Measurements from ENCODE around the gene ACSF2.

ACSF2 gene

DNA sequence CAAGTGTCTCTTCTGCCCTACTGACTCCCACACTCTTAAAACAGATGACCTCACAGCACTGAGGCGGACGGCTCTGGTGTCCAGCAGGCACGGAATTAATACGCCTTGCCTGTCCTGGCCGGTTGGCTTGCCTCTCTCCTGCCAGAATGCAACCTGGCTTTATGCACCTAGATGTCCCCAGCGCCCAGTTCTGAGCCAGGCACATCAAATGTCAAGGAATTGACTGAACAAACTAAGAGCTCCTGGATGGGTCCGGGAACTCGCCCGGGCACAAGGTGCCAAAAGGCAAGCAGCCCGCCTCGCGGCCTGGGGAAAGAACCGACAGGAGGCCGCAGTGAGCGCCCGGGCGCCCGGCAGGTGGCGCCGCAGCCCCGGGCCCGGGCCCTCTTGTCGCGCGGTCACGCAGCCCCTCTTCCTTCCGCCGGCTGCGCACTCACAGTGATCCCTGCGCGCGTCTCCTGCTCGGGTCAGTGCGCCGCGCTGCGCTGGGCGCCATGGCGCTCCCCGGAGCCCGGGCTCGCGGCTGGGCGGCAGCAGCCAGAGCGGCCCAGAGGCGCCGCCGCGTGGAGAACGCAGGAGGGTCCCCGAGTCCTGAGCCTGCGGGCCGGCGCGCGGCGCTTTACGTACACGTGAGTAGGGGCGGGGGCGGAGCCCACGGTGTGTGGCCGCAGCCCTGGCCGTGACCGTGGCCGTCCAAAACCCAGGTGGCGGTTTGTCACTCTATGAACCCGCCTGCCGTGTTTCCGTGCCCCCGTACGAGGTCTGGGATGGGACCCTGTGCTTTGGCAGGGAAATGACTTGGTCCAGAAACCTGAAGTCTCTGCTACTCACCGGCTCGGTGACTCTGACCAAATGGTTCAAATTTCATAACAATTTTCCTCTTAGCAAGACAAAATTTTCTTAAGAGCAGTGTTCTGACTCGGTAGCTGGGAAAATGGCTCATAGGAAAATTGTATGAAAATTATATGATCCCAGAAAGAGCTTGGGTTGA lies 52.7 kb downstream of the ACSF2 start, which contains the start of gene RSAD1:
Gene RSAD1 (plus strand): TSS at position 470 of the 991 bp plus-strand sequence. CDS start 25 bp downstream, at position 495.
- DNase-seq (ENCODE audit: low spot score in 2 of 2) (peak; percentile 76 to 77), ATAC-seq (ENCODE audit: low read depth) (peak; percentile 90)
- H3K27me3 Mint-ChIP-seq, result no peaks in the 10 kb centered on the region
- peak within 1 kb of the TSS; percentile 88 for H3K27ac Mint-ChIP-seq
- no peaks in the 10 kb centered on the region for H3K9me3 Mint-ChIP-seq
- H3K4me1 Mint-ChIP-seq, result peaks cover 10% of the 10 kb centered on the region
- peaks cover 13% of the 10 kb centered on the region for H3K36me3 Mint-ChIP-seq
- H3K4me3 Mint-ChIP-seq, result peak within 1 kb of the TSS; percentile 83

DNA sequence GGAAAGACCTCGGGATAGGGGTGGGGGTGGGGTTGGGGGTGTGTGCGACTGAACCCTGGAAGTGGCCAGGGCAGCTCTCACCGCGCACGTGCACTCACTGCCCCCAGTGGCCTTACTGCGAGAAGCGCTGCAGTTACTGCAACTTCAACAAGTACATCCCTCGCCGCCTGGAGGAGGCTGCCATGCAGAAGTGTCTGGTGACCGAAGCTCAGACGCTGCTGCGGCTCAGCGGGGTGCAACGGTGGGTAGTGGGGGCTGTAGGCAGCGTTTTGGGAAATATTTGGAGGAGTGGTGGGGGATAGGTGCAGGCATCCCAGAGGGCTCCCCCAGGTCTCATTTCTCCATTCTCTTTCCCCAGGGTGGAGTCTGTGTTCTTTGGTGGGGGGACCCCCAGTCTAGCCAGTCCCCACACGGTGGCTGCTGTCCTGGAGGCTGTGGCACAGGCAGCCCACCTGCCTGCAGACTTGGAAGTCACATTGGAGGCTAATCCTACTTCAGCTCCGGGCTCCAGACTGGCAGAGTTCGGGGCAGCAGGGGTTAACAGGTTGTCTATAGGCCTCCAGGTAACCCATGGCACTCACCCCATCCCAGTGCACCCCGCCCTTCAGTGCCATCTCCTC lies 53.6 kb downstream of the ACSF2 start:
- DNase-seq (ENCODE audit: low spot score in 2 of 2), result peak; percentile 47 to 51
- Mint-ChIP-seq H3K9me3 (no peaks in the 10 kb centered on the region), H3K4me3 (peak overlapping the region; percentile 83), H3K36me3 (peaks cover 15% of the 10 kb centered on the region), H3K27ac (peak overlapping the region; percentile 29), H3K4me1 (peaks cover 10% of the 10 kb centered on the region), H3K27me3 (no peaks in the 10 kb centered on the region)
- ATAC-seq (ENCODE audit: low read depth), result peak; percentile 45

DNA sequence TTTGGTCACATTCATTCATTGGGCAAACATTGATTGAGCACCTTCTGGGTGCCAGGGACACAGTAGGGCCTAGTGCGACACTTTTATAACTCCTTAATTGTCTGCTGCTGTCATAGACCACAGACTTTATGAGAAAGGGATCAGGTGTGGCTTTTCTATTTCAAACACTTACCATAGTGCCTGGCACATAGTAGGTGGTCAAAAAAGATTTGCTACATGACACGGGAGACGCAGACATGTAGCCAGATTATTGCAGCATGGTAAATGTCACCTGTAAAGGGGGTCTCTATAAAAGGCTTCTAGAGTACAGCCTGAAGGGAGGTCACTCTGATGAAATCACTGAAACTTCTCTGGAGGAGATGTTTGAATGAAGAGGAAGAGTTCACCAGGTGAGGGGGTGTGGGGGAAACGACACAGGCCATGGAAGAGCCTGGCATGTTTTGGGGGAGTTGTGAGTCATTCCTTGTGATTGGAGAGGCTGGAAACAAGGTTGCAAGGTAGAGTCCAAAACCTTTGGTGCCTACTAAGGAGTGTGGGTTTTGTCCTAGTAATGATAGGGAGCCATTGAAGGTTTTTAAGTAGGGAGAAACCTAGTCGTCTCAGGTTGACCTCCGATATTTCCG lies 54.2 kb downstream of the ACSF2 start:
- no peak overlapping the region for H3K27ac Mint-ChIP-seq
- ATAC-seq (ENCODE audit: low read depth) (no peak), DNase-seq (ENCODE audit: low spot score in 2 of 2) (no peak)
- H3K4me3 Mint-ChIP-seq, result peak overlapping the region; percentile 83
- H3K27me3 Mint-ChIP-seq, result no peaks in the 10 kb centered on the region
- H3K36me3 Mint-ChIP-seq, result peaks cover 19% of the 10 kb centered on the region
- peaks cover 10% of the 10 kb centered on the region for H3K4me1 Mint-ChIP-seq
- H3K9me3 Mint-ChIP-seq, result no peaks in the 10 kb centered on the region

DNA sequence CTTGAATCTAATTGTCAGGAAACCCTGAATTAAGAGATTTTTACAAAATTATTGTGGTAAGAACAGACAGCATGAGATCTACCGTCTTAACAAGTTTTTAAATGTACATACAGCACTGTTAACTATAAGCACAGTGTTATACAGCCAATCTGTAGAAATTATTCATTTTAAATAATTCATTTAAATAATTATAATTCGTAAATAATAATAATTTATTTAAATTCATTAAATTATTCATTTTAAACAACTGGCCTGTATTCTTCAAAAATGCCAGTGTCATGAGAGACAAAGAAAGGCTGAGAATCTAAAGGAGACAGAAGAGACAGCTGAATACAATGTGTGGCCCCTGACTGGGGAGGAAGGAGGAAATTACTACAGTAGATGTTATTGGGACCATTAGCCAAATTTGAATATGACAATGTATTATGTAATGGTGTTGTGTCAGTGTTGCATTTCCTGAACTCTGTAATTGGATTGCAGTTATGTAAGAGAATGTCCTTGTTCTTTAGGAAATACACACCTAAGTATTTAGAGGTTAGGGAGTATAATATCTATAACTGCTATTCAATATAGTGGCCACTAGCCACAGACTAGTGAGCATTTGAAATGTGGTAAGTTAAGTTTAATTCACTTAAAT lies 55.0 kb downstream of the ACSF2 start:
- peaks cover 18% of the 10 kb centered on the region for H3K36me3 Mint-ChIP-seq
- peaks cover 10% of the 10 kb centered on the region for H3K4me1 Mint-ChIP-seq
- DNase-seq (ENCODE audit: low spot score in 2 of 2) (no peak), ATAC-seq (ENCODE audit: low read depth) (no peak)
- no peaks in the 10 kb centered on the region for H3K27me3 Mint-ChIP-seq
- H3K9me3 Mint-ChIP-seq, result no peaks in the 10 kb centered on the region
- H3K27ac Mint-ChIP-seq, result no peak overlapping the region
- H3K4me3 Mint-ChIP-seq, result no peak overlapping the region

DNA sequence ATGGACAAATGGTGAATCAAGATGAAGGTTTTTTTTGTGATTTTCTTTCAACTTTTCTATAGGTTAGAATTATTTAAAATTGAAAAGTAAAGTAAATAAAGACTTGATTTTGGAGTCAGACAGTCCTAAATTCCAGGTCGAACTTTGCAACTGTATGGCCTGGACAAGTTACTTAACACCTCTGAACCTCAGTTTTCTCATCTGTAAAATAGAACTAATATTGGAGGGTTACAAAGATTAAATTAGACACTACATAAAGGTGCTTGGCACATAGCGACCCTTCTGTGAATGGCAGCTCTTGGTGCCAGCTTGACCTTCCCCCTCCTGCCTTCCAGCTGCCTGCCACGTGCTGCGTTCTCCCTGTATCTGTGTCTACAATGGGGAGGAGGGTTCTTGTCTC lies 55.6 kb downstream of the ACSF2 start:
- Mint-ChIP-seq H3K4me3 (no peak overlapping the region), H3K4me1 (peaks cover 10% of the 10 kb centered on the region), H3K27me3 (no peaks in the 10 kb centered on the region)

DNA sequence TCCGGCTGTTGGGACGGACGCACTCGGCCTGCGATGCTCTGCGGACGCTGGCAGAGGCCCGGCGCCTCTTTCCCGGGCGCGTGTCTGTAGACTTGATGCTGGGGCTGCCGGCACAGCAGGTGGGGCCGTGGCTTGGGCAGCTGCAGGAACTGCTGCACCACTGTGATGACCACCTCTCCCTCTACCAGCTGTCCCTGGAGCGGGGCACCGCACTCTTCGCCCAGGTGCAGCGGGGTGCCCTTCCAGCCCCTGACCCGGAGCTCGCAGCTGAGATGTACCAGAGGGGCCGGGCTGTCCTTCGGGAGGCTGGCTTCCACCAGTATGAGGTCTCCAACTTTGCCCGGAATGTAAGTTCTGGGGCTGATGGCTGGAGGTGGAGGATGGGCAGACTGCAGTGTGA lies 56.1 kb downstream of the ACSF2 start:
- peaks cover 15% of the 10 kb centered on the region for H3K36me3 Mint-ChIP-seq
- ATAC-seq (ENCODE audit: low read depth) (no peak), DNase-seq (ENCODE audit: low spot score in 2 of 2) (no peak)
- H3K27me3 Mint-ChIP-seq, result no peaks in the 10 kb centered on the region
- no peaks in the 10 kb centered on the region for H3K9me3 Mint-ChIP-seq
- H3K4me3 Mint-ChIP-seq, result no peak overlapping the region
- no peak overlapping the region for H3K27ac Mint-ChIP-seq
- peaks cover 10% of the 10 kb centered on the region for H3K4me1 Mint-ChIP-seq

More for the DNA sequence above, 55.6 kb downstream of the ACSF2 start:
- H3K9me3 Mint-ChIP-seq, result no peaks in the 10 kb centered on the region
- ATAC-seq (ENCODE audit: low read depth), result no peak
- no peak overlapping the region for H3K27ac Mint-ChIP-seq
- no peak for DNase-seq (ENCODE audit: low spot score in 2 of 2)
- H3K36me3 Mint-ChIP-seq, result peaks cover 15% of the 10 kb centered on the region

DNA sequence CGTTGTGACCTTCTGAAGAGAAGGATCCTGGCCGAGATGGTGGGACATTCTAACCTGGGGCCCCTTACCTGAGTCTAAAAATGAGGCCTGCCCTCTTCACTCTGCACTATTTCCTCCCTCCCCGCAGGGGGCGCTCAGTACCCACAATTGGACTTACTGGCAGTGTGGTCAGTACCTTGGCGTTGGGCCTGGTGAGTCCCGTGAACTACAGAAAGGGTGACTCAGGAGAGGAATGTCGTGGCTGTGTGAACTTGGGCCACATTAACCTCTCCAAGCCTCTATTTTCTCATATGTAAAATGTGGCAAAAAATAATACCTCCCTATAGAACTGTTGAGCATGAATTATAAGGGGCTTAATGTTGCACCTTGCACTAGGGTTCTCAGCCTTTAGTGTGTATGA lies 56.5 kb downstream of the ACSF2 start:
- Mint-ChIP-seq H3K4me1 (peaks cover 10% of the 10 kb centered on the region), H3K9me3 (no peaks in the 10 kb centered on the region), H3K36me3 (peaks cover 15% of the 10 kb centered on the region), H3K4me3 (no peak overlapping the region), H3K27me3 (no peaks in the 10 kb centered on the region), H3K27ac (peak overlapping the region; percentile 55)
- DNase-seq (ENCODE audit: low spot score in 2 of 2), result peak; percentile 57 to 64
- ATAC-seq (ENCODE audit: low read depth), result no peak

DNA sequence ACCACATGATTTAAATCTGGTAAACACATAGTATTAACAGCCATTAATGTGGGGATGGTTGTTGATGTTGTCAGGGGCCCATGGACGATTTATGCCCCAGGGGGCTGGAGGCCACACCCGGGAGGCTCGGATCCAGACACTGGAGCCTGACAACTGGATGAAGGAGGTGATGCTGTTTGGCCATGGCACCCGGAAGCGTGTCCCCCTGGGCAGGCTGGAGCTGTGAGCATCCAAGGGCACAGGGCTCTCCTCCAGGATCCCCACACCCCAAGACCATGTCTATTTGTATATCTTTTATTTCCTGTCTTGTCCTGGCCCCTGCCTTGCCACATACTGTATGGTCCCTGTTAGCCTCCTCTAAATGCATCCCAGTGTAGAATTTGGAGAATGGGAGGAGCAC lies 57.2 kb downstream of the ACSF2 start:
- DNase-seq (ENCODE audit: low spot score in 2 of 2), result no peak

DNA sequence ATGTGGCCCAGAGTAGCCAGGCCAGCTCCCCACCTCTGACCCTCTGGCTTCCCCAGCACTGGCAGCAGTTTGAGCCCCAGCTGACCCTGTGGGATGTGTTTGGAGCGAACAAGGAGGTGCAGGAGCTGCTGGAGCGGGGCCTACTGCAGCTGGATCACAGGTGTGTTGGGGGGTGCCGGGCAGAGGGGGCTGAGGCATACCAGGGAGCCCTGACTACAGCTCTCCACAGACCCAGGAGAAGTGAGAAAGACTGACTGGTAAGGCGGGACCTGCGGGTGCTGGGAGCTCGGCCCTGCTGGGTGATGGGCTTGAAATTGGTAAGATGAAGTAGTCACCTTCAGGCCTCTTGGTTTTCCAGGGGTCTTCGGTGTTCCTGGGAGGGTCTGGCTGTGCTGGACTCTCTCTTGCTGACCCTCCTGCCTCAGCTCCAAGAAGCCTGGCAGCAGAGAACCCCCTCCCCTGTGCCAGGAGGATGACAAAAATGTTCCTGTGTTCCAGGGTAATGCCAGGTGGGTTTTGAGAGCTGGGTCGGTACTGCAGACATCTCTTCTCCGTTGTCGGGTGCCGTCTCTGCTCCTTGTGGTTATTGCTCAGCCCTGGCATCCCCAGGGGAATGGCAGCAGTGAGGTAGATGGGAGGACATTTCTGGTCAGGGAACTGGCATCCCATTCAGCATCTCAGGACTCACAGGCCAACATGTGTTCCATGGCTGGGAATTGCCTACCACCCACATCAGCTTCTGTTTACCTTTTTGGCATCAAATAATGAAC lies 58.6 kb downstream of the ACSF2 start:
- Mint-ChIP-seq H3K36me3 (peaks cover 14% of the 10 kb centered on the region), H3K4me3 (no peak overlapping the region), H3K27me3 (no peaks in the 10 kb centered on the region), H3K27ac (no peak overlapping the region), H3K4me1 (peaks cover 8% of the 10 kb centered on the region), H3K9me3 (no peaks in the 10 kb centered on the region)
- DNase-seq (ENCODE audit: low spot score in 2 of 2) (no peak), ATAC-seq (ENCODE audit: low read depth) (no peak)

More for the DNA sequence above, 57.2 kb downstream of the ACSF2 start:
- H3K4me3 Mint-ChIP-seq, result no peak overlapping the region
- H3K36me3 Mint-ChIP-seq, result peaks cover 15% of the 10 kb centered on the region
- no peaks in the 10 kb centered on the region for H3K27me3 Mint-ChIP-seq
- peaks cover 10% of the 10 kb centered on the region for H3K4me1 Mint-ChIP-seq
- ATAC-seq (ENCODE audit: low read depth), result no peak
- H3K27ac Mint-ChIP-seq, result no peak overlapping the region
- no peaks in the 10 kb centered on the region for H3K9me3 Mint-ChIP-seq

DNA sequence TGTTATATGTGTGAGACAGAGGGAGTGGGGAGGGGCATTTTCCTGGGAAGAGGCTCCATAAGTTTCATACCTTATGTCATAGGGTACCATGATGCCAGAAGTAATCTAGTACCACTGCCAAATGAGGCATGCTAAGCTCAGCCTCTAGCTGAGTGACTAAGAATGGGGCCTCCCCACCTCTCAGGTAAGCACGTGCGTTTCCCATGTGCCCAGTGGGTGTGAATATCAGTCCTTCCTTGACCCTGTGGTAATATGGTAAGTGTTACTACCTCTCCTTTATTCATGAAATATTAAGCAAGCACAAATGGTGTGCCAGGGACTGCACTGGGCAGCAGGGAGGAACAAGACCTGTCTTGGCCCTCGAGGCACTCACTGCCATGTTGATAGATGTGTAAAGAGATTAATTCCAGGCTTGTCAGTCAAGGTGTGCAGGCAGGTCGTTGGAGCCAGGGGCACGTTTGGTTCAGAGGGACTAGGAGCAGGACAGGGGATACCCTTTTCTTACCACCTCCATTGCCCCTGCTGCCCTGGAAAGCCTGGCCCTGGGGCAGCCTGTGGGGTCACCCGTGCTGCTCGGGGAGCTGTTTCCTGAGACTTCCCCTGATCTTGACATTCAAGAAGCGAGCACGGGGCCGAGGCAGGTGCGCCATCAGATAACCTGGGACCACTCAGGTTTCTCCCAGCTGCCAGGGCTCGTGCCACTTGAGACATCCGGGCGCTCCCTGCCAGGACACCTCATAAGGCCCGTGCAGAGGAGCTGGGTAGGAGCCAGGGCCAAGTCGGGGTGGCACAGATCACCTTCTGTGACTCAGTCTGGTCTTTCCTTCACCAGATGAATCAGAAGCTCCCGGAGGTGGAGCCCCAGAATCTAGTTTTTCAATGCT lies 61.4 kb downstream of the ACSF2 start:
- no peak for ATAC-seq (ENCODE audit: low read depth)
- Mint-ChIP-seq H3K4me3 (no peak overlapping the region), H3K4me1 (no peaks in the 10 kb centered on the region), H3K9me3 (no peaks in the 10 kb centered on the region), H3K27me3 (no peaks in the 10 kb centered on the region), H3K36me3 (peaks cover 12% of the 10 kb centered on the region), H3K27ac (no peak overlapping the region)
- DNase-seq (ENCODE audit: low spot score in 2 of 2), result no peak

DNA sequence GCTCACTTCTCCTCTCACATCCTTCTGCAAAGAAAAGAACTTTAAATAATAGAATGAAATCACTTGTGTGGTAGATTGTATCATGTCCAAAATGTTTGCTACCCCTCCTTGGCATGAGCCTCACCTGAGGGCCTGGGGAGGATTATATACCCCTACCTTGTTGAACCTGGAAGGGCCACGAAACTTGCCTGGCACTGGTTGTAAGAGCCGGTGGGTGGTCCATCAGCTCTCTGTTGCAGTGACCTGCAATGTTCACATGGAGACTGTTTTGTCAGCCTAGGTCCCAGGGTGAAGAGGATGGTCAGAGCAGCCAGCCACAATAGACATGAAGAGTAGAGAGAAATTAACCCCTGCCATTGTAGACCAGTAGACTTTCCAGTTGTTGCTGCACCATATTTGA lies 62.9 kb downstream of the ACSF2 start:
- H3K9me3 Mint-ChIP-seq, result no peaks in the 10 kb centered on the region
- H3K4me1 Mint-ChIP-seq, result no peaks in the 10 kb centered on the region
- H3K27me3 Mint-ChIP-seq, result no peaks in the 10 kb centered on the region
- no peak overlapping the region for H3K4me3 Mint-ChIP-seq
- ATAC-seq (ENCODE audit: low read depth), result no peak
- H3K36me3 Mint-ChIP-seq, result peaks cover 7% of the 10 kb centered on the region
- no peak for DNase-seq (ENCODE audit: low spot score in 2 of 2)
- H3K27ac Mint-ChIP-seq, result no peak overlapping the region

DNA sequence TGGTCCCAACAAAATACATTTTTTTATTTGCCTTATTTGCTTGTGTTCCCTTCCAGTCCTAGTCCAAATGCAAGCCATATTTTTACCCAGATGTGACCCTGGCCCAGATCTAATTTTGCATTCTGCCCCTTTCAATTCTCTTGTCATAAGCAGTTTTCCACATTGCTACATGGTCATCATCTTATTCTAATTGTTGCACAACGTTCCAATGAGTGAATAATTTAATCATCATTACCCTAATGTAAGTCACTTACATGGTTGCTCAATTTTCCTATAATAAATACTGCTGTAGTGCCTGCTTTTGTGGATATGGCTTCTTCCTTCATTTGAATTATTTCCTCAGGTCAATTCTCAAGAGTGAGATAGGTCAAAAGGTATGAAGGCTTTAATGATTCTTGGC lies 65.5 kb downstream of the ACSF2 start:
- Mint-ChIP-seq H3K4me1 (no peaks in the 10 kb centered on the region), H3K27ac (no peak overlapping the region), H3K36me3 (no peaks in the 10 kb centered on the region), H3K4me3 (no peak overlapping the region), H3K9me3 (no peaks in the 10 kb centered on the region), H3K27me3 (no peaks in the 10 kb centered on the region)
- no peak for ATAC-seq (ENCODE audit: low read depth)
- DNase-seq (ENCODE audit: low spot score in 2 of 2), result no peak
